Neural cell (in vitro differentiated cells): Measurements from ENCODE around the gene PRKCE.

Source experiments
- EP300 ChIP-seq: fragments of 450-650 bp; conservative IDR thresholded peaks from 2 replicates; pipeline ENCODE4 v1.6.1; 2014; ENCODE audit warnings: antibody characterized with exemption, mild to moderate bottlenecking, moderate library complexity; ENCODE audit not compliant: poor library complexity, severe bottlenecking
- POLR2AphosphoS5 ChIP-seq: IDR thresholded peaks from 2 replicates; pipeline ENCODE4 v1.6.1; 2012

- TF ChIP-seq EP300 (no peak), POLR2AphosphoS5 (no peak)
Measured at GRCh38 chr2:45849491-45850283, 198.2 kb downstream of the PRKCE start.
